ENCODE measurements around the gene PTPRK. TPM values are rescaled to one million over a fixed set of nuclear protein-coding genes. Genes with fewer than 3 reads are reported as not detected.

PTPRK gene
- total and polyA plus RNA-seq, 12 donors: 7.5 to 47.7 (median 35.7) TPM

DNA sequence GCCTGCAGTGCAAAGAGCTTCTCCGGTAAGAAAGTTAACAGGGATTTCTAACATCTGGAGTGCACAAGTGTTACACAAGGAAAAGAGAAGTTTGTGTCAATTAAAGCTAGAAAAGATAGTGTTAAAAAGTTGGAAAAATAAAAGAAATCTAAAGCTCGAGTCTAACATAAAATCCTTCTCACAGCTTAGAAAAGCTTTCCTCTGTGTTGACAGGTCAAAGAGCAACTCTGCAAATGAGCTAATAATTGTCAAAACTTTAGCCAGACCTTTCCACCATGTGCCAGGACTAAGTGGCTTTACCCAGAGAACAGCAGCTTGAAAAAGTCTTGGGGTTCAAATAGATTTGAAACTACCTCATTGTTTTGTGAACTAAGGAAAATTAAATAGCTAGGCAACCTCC, 14.8 kb downstream of the PTPRK start:
- Histone ChIP-seq H3K36me3 (no peaks in the 10 kb centered on the region), H3K27ac (no peak overlapping the region), H3K27me3 (no peaks in the 10 kb centered on the region), H3K9me3 (no peaks in the 10 kb centered on the region), H3K4me3 (no peak overlapping the region), H3K4me1 (peaks cover 0 to 44% (median 23%) of the 10 kb centered on the region in 9 donors)
- ATAC-seq: no peak
- intact Hi-C loops (cut with DNase I): no loop called here
- TF ChIP-seq, protein P1, sequence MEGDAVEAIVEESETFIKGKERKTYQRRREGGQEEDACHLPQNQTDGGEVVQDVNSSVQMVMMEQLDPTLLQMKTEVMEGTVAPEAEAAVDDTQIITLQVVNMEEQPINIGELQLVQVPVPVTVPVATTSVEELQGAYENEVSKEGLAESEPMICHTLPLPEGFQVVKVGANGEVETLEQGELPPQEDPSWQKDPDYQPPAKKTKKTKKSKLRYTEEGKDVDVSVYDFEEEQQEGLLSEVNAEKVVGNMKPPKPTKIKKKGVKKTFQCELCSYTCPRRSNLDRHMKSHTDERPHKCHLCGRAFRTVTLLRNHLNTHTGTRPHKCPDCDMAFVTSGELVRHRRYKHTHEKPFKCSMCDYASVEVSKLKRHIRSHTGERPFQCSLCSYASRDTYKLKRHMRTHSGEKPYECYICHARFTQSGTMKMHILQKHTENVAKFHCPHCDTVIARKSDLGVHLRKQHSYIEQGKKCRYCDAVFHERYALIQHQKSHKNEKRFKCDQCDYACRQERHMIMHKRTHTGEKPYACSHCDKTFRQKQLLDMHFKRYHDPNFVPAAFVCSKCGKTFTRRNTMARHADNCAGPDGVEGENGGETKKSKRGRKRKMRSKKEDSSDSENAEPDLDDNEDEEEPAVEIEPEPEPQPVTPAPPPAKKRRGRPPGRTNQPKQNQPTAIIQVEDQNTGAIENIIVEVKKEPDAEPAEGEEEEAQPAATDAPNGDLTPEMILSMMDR (IDR thresholded peaks at IDR 0.05): no peak
- DNase-seq: no peak
- WGBS, 2 donors: 50 to 58% methylated on average over 2 of the region's 2 CpGs

DNA sequence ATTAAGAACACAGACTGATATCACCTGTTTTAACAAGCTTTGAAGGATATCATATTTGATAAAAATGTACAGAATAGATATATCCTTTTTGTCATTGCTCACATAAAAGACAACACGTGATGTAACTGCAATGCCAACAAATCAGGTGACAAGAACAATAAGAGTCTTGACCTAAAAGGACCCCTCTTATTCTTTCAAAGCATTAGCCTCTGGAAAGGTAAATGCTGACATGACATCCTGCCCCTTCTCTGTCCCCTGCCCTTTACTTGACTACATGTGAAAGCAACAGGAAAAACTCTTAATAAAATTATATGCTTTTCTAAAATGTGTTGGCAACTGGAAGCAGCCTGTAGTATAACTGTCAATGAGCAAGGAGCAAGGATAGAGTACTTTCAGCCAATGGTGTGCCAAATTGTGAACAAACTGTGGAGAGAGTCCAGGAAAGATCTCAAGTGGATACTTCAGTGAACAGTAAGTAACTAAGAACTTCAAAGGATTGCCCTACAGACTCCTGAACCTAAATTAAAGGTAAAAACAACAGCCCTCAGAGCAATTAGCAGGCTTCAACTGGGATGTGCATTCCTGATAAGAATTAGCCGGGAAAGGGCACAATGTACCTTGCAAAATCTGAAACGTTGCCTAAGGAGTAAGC, 16.3 kb downstream of the PTPRK start:
- Histone ChIP-seq H3K4me3 (no peak overlapping the region), H3K27me3 (no peaks in the 10 kb centered on the region), H3K4me1 (peaks cover 0 to 48% (median 27%) of the 10 kb centered on the region in 9 donors), H3K27ac (no peak overlapping the region), H3K9me3 (no peaks in the 10 kb centered on the region), H3K36me3 (no peaks in the 10 kb centered on the region)
- intact Hi-C loops (cut with DNase I): no loop called here
- DNase-seq: no peak
- 31 to 37% methylated on average over 3 of the region's 3 CpGs for WGBS, 2 donors
- TF ChIP-seq, protein P1 (IDR thresholded peaks at IDR 0.05): no peak
- ATAC-seq: peak in 5 of 8 donors; percentile 22 to 80 (median 70)

DNA sequence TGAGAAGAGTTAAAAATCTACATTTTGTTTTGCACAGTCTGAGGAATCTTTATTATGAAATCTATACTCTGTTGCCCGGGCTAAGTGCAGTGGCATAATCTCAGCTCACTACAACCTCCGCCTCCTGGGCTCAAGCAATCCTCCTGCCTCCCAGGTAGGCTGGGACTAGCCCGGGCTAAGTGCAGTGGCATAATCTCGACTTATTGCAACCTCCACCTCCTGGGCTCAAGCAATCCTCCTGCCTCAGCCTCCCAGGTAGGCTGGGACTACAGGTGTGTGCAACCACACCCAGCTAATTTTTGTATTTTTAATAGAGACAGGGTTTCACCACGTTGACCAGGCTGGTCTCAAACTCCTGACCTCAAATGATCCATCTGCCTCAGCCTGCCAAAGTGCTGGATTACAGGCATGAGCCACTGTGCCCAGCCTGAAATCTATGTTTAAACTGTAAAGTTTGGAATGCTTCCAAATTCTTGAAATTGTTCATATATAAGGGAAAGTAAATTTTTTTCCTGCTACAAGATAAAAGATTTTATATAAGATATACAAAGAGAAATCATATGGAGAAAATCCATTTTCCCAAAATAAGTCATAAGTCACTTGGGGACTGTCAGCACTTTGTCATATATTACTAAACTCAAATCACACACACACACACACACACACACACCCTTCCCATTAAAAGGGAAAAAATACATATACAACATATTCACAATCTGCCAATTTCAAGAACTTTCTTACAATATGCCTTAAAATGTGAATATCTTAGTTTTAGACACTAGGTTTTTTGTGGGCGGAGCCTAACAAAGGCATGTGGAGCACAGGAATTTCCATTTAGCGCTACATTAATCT, 19.4 kb downstream of the PTPRK start:
- WGBS, 2 donors: 84 to 85% methylated on average over 7 of the region's 7 CpGs
- H3K4me3 ChIP-seq: no peak overlapping the region
- TF ChIP-seq, protein P1 (IDR thresholded peaks at IDR 0.05): no peak
- no peaks in the 10 kb centered on the region for H3K27me3 ChIP-seq
- no peaks in the 10 kb centered on the region for H3K9me3 ChIP-seq
- H3K36me3 ChIP-seq: no peaks in the 10 kb centered on the region
- ATAC-seq (no peak), DNase-seq (no peak)
- intact Hi-C loops (cut with DNase I): no loop called here
- peaks cover 0 to 53% (median 27%) of the 10 kb centered on the region in 9 donors for H3K4me1 ChIP-seq
- H3K27ac ChIP-seq: no peak overlapping the region

DNA sequence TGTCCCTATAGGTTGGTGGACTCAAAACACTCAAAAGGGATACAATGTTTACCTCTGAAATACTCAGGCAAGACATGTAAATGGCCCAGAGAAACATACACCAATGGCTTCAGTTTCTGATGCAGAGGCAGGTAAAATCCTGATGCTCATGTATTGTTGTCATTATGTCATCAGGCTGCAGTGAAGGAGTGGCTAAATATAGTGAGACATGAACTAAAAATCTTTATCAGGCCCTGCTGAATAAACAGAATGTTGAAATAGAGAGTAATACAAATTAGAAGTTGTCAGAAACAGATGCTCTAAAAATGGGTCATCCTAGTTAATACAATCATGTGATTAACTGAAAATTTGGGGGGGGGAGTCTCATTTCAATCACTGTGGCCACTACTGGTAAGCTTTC, 20.4 kb downstream of the PTPRK start:
- TF ChIP-seq, protein P1 (IDR thresholded peaks at IDR 0.05): no peak
- Histone ChIP-seq H3K36me3 (no peaks in the 10 kb centered on the region), H3K4me1 (peaks cover 0 to 46% (median 25%) of the 10 kb centered on the region in 9 donors), H3K9me3 (no peaks in the 10 kb centered on the region), H3K27me3 (no peaks in the 10 kb centered on the region), H3K4me3 (no peak overlapping the region), H3K27ac (no peak overlapping the region)
- intact Hi-C loops (cut with DNase I): no loop called here
- DNase-seq: no peak
- ATAC-seq: peak in 1 of 8 donors; percentile 35
